Measurements from ENCODE around the gene DLX6.

DNA sequence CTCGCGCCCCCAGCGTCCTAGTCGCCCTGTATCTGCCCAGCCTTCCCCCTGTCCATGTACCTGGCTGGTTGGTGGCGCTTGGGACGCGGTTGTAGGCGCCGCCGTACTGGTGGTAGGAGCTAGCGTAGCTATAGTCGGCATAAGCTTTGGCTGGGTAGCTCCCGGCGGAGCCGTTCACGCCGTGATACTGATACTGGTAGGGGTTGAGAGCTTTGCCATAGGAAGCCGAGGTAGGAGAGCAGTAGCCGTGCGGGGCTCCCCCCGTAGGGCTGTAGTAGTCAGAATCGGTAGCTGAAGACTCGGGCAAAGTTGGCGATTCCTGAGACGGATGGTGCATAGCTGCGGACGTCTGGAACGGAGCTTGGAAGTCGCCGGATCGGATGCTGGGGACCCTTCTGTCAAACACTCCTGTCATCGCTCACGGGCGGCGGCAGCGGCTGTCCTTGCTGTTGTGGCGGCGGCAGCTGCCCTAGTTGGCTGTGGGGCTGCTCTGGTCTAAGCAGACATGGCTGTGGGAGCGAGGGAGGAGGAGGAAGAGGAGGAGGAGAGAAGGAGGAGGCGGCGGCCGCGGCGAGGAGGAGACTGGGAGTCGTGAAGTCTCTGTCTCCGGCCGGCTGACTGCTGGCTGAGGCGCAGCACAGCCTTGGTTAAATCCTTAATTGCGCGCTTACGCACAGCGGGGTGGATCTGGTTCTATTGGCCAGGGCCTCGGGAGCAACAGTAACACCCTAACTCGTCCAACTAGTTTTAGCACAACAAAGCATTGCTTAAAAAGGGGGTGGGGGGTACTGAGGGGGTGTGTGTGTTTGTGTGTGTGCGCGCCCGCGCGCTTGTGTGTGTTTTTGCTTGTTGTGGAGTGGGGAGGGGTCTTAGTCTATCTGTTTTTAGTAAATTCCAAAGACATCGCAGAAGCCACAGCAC is 19.1 kb downstream of the DLX6 start, which contains the start of gene DLX5:
- TF ChIP-seq, protein P1, sequence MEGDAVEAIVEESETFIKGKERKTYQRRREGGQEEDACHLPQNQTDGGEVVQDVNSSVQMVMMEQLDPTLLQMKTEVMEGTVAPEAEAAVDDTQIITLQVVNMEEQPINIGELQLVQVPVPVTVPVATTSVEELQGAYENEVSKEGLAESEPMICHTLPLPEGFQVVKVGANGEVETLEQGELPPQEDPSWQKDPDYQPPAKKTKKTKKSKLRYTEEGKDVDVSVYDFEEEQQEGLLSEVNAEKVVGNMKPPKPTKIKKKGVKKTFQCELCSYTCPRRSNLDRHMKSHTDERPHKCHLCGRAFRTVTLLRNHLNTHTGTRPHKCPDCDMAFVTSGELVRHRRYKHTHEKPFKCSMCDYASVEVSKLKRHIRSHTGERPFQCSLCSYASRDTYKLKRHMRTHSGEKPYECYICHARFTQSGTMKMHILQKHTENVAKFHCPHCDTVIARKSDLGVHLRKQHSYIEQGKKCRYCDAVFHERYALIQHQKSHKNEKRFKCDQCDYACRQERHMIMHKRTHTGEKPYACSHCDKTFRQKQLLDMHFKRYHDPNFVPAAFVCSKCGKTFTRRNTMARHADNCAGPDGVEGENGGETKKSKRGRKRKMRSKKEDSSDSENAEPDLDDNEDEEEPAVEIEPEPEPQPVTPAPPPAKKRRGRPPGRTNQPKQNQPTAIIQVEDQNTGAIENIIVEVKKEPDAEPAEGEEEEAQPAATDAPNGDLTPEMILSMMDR (IDR thresholded peaks at IDR 0.05; ENCODE audit: borderline replicate concordance, extremely low read depth, low read length, poor library complexity, severe bottlenecking): no peak
- no peak for TF ChIP-seq EZH2 (IDR thresholded peaks at IDR 0.05; ENCODE audit: borderline replicate concordance, low read depth, low read length, severe bottlenecking)

Data from DND-41 (cell line).